DND-41 (cell line): ENCODE measurements around the gene METTL6.

Experiments
- ATAC-seq: fragments of 200-7000 bp; cut with Tn5 transposase; 3 replicates; pipeline ENCODE4 v1.9.1; 2021; ENCODE audit warnings: low read depth; ENCODE audit not compliant: insufficient read depth
- DNase-seq: peaks from one replicate; pipeline ENCODE4 v3.0.0-alpha.2; 2020
- H2AFZ ChIP-seq: 2 replicates; pipeline ENCODE4 v1.6.0; 2012; ENCODE audit warnings: low read depth, low read length
- H3K27ac ChIP-seq: 2 replicates; pipeline ENCODE4 v1.5.1; 2012; ENCODE audit warnings: low read length, inconsistent platforms
- H3K27me3 ChIP-seq: fragments of 200-600 bp; sonication (generic); 2 replicates; pipeline ENCODE4 v1.6.0; 2012; ENCODE audit warnings: low read length, mild to moderate bottlenecking, inconsistent platforms; ENCODE audit not compliant: insufficient read depth, poor library complexity
- H3K36me3 ChIP-seq: 2 replicates; pipeline ENCODE4 v1.5.1; 2012; ENCODE audit warnings: low read length, inconsistent platforms; ENCODE audit not compliant: insufficient read depth
- H3K4me1 ChIP-seq: 2 replicates; pipeline ENCODE4 v1.5.1; 2012; ENCODE audit warnings: mild to moderate bottlenecking, low read length; ENCODE audit not compliant: insufficient read depth
- H3K4me2 ChIP-seq: 2 replicates; pipeline ENCODE4 v1.6.0; 2012; ENCODE audit warnings: mild to moderate bottlenecking, moderate library complexity, low read length, inconsistent platforms; ENCODE audit not compliant: insufficient read depth
- H3K4me3 ChIP-seq, 2 experiments: fragments of 200-600 bp in 1 of 2; shearing (Covaris generic) in 1 of 2; 2 replicates each; pipeline ENCODE4 v1.5.1; 2012 to 2016; ENCODE audit warnings: inconsistent platforms in 2 of 2, low read length in 2 of 2, mild to moderate bottlenecking in 2 of 2, low read depth in 1 of 2, moderate library complexity in 1 of 2
- H3K79me2 ChIP-seq: 2 replicates; pipeline ENCODE4 v1.6.0; 2012; ENCODE audit warnings: low read length, inconsistent platforms; ENCODE audit not compliant: insufficient read depth
- H3K9ac ChIP-seq: 2 replicates; pipeline ENCODE4 v1.6.0; 2012; ENCODE audit warnings: low read depth, mild to moderate bottlenecking, inconsistent platforms, low read length, moderate library complexity
- H3K9me3 ChIP-seq: 2 replicates; pipeline ENCODE4 v1.5.1; 2012; ENCODE audit warnings: low read length, moderate library complexity, mild to moderate bottlenecking, inconsistent platforms; ENCODE audit not compliant: insufficient read depth, severe bottlenecking
- H4K20me1 ChIP-seq: 2 replicates; pipeline ENCODE4 v1.6.0; 2012; ENCODE audit warnings: low read length; ENCODE audit not compliant: insufficient read depth
- EZH2 ChIP-seq: IDR thresholded peaks from 3 replicates; pipeline ENCODE4 v1.6.1; 2012; ENCODE audit warnings: borderline replicate concordance, low read depth, mild to moderate bottlenecking, moderate library complexity, low read length, inconsistent platforms; ENCODE audit not compliant: severe bottlenecking
- TF ChIP-seq, protein P1 (sequence below): IDR thresholded peaks from 2 replicates; pipeline ENCODE4 v1.5.1; 2012; ENCODE audit warnings: borderline replicate concordance, low read length, moderate library complexity, mild to moderate bottlenecking; ENCODE audit not compliant: poor library complexity, severe bottlenecking; ENCODE audit errors: extremely low read depth

Gene METTL6

DNA sequence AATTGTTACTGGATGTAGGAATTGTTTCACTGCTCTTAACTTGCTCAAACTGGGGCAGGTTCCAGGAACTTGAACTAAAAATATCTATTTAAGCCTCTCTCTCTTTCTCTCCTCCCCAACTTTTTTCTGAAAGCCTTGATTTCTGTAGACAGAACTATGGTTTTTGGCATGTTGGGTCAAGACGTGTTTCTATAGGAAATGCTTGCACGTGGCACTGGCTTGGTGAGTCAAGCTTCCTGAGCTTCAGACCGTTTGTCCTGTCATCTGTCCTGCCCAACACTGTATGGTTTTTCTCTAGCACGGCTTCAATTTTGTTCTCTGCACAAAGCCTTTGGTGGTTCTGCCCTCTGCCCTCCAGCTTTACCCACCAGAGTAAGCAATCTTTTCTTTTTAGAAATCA lies 13.5 kb upstream of the METTL6 start:
- peaks cover 83% of the 10 kb centered on the region for H3K36me3 ChIP-seq
- no peaks in the 10 kb centered on the region for H3K27me3 ChIP-seq
- H3K4me1 ChIP-seq: no peaks in the 10 kb centered on the region

DNA sequence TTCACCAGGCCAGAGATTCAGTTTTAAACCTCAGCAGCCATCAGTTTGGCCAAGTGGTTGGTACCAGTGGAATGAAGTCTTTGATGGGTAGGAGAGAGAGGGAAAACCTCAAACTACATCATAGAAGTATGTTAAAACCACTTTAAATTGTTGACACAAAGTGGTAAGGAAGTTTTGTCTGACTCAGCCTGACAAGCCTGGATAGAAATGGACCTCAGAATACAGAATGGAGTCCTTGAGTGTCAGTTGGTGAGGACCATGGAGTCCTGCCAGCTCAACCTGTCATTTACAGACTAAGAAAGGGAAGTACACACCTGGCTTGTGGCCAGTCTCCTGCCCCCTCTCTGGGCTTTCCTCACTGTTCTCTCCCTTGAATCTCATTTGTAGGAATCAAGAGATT lies 12.1 kb upstream of the METTL6 start:
- Histone ChIP-seq H2AFZ (no peak overlapping the region), H3K27me3 (no peaks in the 10 kb centered on the region), H3K9ac (no peak overlapping the region), H3K36me3 (peaks cover 97% of the 10 kb centered on the region), H3K27ac (no peak overlapping the region), H3K79me2 (no peaks in the 10 kb centered on the region), H3K4me1 (no peaks in the 10 kb centered on the region), H4K20me1 (no peaks in the 10 kb centered on the region), H3K4me3 (no peak overlapping the region), H3K4me2 (no peak overlapping the region), H3K9me3 (no peaks in the 10 kb centered on the region)
- DNase-seq: no peak
- TF ChIP-seq, protein P1, sequence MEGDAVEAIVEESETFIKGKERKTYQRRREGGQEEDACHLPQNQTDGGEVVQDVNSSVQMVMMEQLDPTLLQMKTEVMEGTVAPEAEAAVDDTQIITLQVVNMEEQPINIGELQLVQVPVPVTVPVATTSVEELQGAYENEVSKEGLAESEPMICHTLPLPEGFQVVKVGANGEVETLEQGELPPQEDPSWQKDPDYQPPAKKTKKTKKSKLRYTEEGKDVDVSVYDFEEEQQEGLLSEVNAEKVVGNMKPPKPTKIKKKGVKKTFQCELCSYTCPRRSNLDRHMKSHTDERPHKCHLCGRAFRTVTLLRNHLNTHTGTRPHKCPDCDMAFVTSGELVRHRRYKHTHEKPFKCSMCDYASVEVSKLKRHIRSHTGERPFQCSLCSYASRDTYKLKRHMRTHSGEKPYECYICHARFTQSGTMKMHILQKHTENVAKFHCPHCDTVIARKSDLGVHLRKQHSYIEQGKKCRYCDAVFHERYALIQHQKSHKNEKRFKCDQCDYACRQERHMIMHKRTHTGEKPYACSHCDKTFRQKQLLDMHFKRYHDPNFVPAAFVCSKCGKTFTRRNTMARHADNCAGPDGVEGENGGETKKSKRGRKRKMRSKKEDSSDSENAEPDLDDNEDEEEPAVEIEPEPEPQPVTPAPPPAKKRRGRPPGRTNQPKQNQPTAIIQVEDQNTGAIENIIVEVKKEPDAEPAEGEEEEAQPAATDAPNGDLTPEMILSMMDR: no peak
- no peak for TF ChIP-seq EZH2
- no peak for ATAC-seq

More for the DNA sequence above, 13.5 kb upstream of the METTL6 start:
- H4K20me1 ChIP-seq: no peaks in the 10 kb centered on the region
- H3K9me3 ChIP-seq: no peaks in the 10 kb centered on the region
- TF ChIP-seq, protein P1: no peak
- no peak for TF ChIP-seq EZH2
- no peak overlapping the region for H3K4me2 ChIP-seq
- no peaks in the 10 kb centered on the region for H3K79me2 ChIP-seq
- no peak overlapping the region for H3K4me3 ChIP-seq
- ATAC-seq: no peak
- no peak overlapping the region for H3K27ac ChIP-seq
- H2AFZ ChIP-seq: no peak overlapping the region
- DNase-seq: no peak
- H3K9ac ChIP-seq: no peak overlapping the region

DNA sequence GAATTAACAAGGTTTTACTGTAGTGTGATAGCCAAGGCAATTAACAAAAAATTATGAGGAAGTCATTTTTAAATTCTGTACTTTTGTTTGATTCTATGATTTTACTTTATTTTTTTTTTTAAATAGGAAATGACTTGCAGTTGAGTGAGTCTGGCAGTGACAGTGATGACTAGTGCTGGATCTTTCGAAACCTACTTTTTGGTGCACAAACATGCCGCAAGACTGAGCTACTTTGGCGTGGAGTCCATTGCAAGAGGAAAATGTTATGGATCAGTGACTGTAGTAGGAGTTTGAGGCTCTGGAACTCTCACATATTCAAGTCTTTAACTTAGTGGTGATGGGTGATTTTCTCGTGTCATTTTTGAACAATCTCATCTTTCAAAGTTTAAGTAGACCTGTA lies 11.6 kb upstream of the METTL6 start:
- no peaks in the 10 kb centered on the region for H3K79me2 ChIP-seq
- 0 out of 2 replicates have a peak, but pooled peaks cover 2% of the 10 kb centered on the region for H4K20me1 ChIP-seq
- H3K27me3 ChIP-seq: no peaks in the 10 kb centered on the region
- no peak for DNase-seq
- no peaks in the 10 kb centered on the region for H3K4me1 ChIP-seq
- H3K36me3 ChIP-seq: peaks cover 98% of the 10 kb centered on the region
- no peak overlapping the region for H3K9ac ChIP-seq
- no peaks in the 10 kb centered on the region for H3K9me3 ChIP-seq
- H3K27ac ChIP-seq: no peak overlapping the region
- no peak overlapping the region for H3K4me2 ChIP-seq
- TF ChIP-seq, protein P1: no peak
- TF ChIP-seq EZH2: no peak
- ATAC-seq: no peak
- H3K4me3 ChIP-seq: no peak overlapping the region
- H2AFZ ChIP-seq: no peak overlapping the region

DNA sequence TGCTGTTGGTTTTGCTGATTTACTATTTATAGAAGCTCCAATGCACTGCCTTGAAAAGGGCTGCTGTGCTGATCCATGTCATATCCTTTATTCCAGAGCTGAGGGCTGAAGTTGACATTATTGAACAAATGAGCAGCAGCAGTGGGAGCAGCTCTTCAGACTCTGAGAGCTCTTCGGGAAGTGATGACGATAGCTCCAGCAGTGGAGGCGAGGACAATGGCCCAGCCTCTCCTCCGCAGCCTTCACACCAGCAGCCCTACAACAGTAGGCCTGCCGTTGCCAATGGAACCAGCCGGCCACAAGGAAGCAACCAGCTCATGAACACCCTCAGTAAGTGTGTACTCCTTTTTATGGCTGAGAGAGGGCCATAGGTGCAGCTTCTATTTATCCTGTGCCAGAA lies 8.9 kb upstream of the METTL6 start:
- Histone ChIP-seq H3K27me3 (no peaks in the 10 kb centered on the region), H3K9me3 (no peaks in the 10 kb centered on the region), H3K79me2 (peaks cover 17% of the 10 kb centered on the region), H3K4me1 (peaks cover 3% of the 10 kb centered on the region; the same call in 1 of the 2 replicates), H4K20me1 (peaks cover 7% of the 10 kb centered on the region; the same call in 1 of the 2 replicates), H3K4me2 (no peak overlapping the region), H3K9ac (no peak overlapping the region), H3K4me3 (no peak overlapping the region), H3K36me3 (peaks cover 98% of the 10 kb centered on the region), H3K27ac (no peak overlapping the region), H2AFZ (no peak overlapping the region)
- DNase-seq: no peak
- ATAC-seq: no peak
- TF ChIP-seq, protein P1: no peak
- TF ChIP-seq EZH2: no peak
